Epithelial cell of esophagus (primary cell): ENCODE data around the gene CAMK1D.

Experiments used
- DNase-seq: peaks from one replicate; pipeline ENCODE4 v3.0.0; 2010; ENCODE audit warnings: low read depth
- H3K4me3 ChIP-seq: 2 replicates; pipeline ENCODE4 v1.5.1; 2011; ENCODE audit warnings: mild to moderate bottlenecking, low read length, control low read depth
- TF ChIP-seq, protein P1 (sequence below): IDR thresholded peaks from 2 replicates; pipeline ENCODE4 v1.5.1; 2011; ENCODE audit warnings: low read depth, mild to moderate bottlenecking, low read length, control low read depth, inconsistent platforms; ENCODE audit not compliant: insufficient read depth; ENCODE audit errors: missing control alignments

Gene CAMK1D

DNA sequence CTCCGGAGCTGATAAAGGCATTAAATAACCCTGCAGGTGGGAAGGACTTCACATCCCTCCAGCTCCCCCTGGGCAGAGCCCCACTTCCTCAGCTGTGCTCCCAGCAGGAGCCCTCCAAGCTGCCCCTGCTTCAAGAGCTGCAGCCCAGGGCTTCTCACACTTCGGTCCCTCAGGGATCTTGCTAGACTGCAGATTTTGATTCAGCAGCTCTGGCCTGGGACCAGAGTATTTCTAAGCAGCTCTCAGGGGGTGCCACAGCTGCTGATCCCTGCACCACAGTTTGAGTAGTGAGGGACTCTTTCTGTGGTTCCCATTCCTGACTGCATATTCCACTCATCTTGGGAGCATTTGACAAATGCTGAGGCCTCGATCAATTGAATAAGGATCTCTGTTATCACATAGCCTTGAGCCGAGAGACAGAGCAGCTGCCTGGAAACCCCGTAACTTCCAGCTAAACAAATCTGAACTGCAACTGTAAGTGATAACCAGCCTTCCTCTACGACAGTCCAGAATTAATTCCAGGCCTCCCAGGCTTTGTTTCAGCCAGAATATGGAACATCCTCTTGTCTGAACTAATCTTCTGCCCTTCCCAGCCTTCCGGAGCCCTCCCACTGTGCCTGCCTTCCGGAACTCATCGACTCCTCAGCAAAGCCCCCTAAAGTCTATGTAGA lies 490.7 kb downstream of the CAMK1D start:
- TF ChIP-seq, protein P1, sequence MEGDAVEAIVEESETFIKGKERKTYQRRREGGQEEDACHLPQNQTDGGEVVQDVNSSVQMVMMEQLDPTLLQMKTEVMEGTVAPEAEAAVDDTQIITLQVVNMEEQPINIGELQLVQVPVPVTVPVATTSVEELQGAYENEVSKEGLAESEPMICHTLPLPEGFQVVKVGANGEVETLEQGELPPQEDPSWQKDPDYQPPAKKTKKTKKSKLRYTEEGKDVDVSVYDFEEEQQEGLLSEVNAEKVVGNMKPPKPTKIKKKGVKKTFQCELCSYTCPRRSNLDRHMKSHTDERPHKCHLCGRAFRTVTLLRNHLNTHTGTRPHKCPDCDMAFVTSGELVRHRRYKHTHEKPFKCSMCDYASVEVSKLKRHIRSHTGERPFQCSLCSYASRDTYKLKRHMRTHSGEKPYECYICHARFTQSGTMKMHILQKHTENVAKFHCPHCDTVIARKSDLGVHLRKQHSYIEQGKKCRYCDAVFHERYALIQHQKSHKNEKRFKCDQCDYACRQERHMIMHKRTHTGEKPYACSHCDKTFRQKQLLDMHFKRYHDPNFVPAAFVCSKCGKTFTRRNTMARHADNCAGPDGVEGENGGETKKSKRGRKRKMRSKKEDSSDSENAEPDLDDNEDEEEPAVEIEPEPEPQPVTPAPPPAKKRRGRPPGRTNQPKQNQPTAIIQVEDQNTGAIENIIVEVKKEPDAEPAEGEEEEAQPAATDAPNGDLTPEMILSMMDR = no peak
- no peak overlapping the region for H3K4me3 ChIP-seq
- DNase-seq = no peak

DNA sequence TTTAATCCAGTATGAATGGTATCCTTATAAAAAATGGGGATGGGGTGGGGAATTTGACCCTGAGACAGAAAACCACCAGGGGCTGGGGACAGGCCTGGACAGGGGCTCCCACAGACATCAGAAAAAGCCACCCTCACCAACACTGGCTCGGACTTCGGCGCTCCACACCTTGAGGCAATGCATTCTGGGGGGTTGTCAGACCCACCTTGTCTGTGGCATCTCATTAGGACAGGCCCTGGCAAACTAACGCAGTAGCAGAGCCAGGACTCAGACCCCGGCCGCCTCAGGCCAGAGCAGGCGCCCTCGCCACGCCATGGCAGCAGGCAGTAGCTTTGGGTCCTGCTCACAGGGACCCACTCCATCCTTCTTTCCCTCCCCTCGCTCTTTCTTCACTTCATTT lies 492.1 kb downstream of the CAMK1D start:
- TF ChIP-seq, protein P1 = no peak
- no peak overlapping the region for H3K4me3 ChIP-seq
- no peak for DNase-seq

DNA sequence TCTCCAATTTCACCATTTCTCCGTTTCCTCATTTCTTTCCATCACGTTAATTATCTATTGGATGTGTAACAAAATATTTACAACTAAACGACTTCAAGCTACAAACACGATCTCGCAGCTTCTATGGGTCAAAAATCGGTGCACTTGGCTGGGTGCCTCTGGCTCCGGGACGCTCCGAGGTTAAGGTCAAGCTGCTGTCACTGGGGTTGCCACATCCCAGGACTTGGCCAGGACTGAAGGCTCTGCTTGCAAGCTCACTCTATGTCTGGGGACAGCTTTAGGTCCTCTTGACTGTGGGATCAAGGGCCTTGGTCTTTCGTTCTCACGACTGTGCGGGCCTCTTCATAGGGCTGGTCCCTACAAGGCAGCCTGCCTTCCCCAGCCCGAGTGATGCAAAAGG lies 492.5 kb downstream of the CAMK1D start:
- no peak overlapping the region for H3K4me3 ChIP-seq
- TF ChIP-seq, protein P1 = no peak
- DNase-seq = no peak

DNA sequence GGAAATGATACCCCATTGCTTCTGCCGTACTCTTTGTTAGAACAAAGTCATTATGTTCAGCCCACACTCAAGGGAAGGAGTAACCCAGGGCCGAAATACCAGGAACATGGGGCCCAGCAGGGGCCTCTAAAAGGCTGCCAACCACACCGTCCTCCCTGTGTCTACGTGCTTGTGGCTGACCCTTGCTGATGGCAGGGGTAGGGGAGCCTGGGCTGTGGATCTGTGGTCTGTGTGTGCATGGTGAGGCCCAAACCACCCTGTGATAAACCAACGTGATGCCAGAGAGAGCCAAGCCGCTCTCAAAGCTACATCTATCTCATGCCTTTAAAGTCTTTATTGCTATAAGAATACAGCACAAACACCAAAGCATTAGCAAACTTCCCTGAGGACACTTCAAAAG lies 493.0 kb downstream of the CAMK1D start:
- TF ChIP-seq, protein P1 = no peak
- H3K4me3 ChIP-seq = no peak overlapping the region
- no peak for DNase-seq

DNA sequence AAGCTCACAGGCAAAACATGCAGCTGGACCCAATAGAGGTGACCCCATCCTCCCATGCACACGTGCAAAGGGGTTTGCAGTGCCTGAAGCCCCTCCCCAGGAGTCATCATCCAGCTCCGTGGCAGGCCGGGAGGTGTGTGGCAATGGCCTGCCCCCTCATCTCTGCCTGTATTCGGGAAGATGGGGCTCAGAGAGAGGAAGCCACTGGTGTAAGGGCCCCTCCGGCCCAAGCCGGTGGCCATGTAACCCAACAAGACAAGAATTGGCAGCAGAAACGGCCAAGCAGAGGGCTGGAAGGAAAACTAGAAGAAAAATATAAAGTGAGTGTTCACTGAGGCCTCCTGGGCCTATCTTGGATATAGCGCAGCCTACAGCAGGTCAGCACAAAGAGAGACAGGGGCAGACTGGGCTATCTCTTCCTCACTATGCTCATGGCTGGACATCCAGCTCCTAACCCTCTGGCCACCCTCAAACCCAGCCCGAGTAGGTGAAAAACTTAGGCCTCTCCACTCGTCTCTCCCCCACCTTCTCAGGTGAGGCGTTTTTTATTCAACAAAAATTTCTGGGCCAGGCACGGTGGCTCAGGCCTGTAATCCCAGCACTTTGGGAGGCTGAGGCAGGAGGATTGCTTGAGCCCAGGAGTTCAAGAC lies 494.1 kb downstream of the CAMK1D start:
- TF ChIP-seq, protein P1 = no peak
- no peak for DNase-seq
- H3K4me3 ChIP-seq = no peak overlapping the region

DNA sequence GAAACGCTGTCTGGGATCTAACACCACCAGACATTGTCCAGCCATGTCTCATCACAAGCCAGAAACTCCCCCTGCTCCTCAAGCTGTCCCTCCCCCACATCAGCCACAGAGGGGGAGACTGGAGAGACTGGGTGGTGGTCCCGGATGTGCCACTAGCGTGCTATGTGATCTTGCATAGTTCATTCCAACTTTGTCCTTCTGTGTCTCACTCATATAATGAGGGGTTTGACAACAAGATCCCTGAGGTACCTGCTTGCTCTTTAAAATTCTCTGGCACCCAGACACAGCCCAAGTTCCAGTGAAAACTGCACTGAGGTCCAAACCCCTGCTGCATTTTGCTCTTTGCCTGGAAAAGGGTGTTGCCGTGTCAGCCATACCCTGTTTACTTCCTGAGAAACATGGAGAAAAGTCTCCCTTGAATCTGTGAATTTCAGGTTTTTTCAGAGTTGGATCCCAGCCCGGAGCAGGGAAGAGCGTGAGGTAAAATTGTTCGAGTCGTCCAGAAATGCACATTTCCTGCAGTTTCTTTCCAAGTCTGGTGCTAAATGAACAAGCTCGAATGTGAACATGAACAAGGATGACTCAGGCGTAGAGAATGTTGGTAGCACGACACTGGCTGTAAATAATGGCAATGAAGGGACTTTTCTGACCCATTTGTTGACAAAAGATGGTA lies 495.6 kb downstream of the CAMK1D start:
- peak; percentile 63 for DNase-seq
- no peak overlapping the region for H3K4me3 ChIP-seq

More for the DNA sequence above, 495.6 kb downstream of the CAMK1D start:
- TF ChIP-seq, protein P1 = no peak
